Measurements from ENCODE around the gene MED26. TPM values are rescaled to one million over a fixed set of nuclear protein-coding genes. Genes with fewer than 3 reads are reported as not detected.

Gene MED26
- total and polyA plus RNA-seq, 7 donors, result 4.8 to 9.6 (median 5.2) TPM

- H3K36me3 ChIP-seq (ENCODE audit: insufficient read depth in 1 of 2, low read depth in 1 of 2), result peaks cover 2 to 26% of the 10 kb centered on the region in 2 donors
- H3K4me1 ChIP-seq, result peaks cover 39% of the 10 kb centered on the region
- WGBS, 3 donors, result 0 to 1% (median 0%) methylated on average over 33 to 52 of the region's 52 CpGs
- intact Hi-C loops (cut with DNase I), result loop anchor here (5.0 kb wide), 2 partner anchors 40 to 55 kb away; partner anchors contain the start of gene SLC35E1 (in 2 of the 2)
- peak overlapping the region; percentile 98 for H3K27ac ChIP-seq
- TF ChIP-seq, protein P1, sequence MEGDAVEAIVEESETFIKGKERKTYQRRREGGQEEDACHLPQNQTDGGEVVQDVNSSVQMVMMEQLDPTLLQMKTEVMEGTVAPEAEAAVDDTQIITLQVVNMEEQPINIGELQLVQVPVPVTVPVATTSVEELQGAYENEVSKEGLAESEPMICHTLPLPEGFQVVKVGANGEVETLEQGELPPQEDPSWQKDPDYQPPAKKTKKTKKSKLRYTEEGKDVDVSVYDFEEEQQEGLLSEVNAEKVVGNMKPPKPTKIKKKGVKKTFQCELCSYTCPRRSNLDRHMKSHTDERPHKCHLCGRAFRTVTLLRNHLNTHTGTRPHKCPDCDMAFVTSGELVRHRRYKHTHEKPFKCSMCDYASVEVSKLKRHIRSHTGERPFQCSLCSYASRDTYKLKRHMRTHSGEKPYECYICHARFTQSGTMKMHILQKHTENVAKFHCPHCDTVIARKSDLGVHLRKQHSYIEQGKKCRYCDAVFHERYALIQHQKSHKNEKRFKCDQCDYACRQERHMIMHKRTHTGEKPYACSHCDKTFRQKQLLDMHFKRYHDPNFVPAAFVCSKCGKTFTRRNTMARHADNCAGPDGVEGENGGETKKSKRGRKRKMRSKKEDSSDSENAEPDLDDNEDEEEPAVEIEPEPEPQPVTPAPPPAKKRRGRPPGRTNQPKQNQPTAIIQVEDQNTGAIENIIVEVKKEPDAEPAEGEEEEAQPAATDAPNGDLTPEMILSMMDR (IDR thresholded peaks at IDR 0.05), result no peak
- peak overlapping the region; percentile 94 for H3K4me3 ChIP-seq
- ATAC-seq (no peak), DNase-seq (peak in 1 of 2 donors; percentile 64)
- no peaks in the 10 kb centered on the region for H3K9me3 ChIP-seq
- no peaks in the 10 kb centered on the region for H3K27me3 ChIP-seq (ENCODE audit: insufficient read depth in 3 of 3, low read length in 2 of 3)
These were observed 644 bp downstream of the MED26 start for GRCh38 chr19:16627193-16627927.

- Histone ChIP-seq H3K27ac (peak overlapping the region; percentile 98), H3K4me3 (peak overlapping the region; percentile 94), H3K27me3 (ENCODE audit: insufficient read depth in 3 of 3, low read length in 2 of 3) (no peaks in the 10 kb centered on the region), H3K4me1 (peaks cover 44% of the 10 kb centered on the region), H3K36me3 (ENCODE audit: insufficient read depth in 1 of 2, low read depth in 1 of 2) (peaks cover 2 to 26% of the 10 kb centered on the region in 2 donors), H3K9me3 (no peaks in the 10 kb centered on the region)
- ATAC-seq (no peak), DNase-seq (peak in 1 of 2 donors; percentile 26)
- TF ChIP-seq, protein P1 (IDR thresholded peaks at IDR 0.05), result no peak
- WGBS, 3 donors, result 7 to 10% (median 9%) methylated on average over 12 of the region's 12 CpGs
- intact Hi-C loops (cut with DNase I), result loop anchor here (5.0 kb wide), 2 partner anchors 39 to 54 kb away; partner anchors contain the start of gene SLC35E1 (in 2 of the 2)
These were observed 1.2 kb downstream of the MED26 start for GRCh38 chr19:16626796-16627192.

DNA sequence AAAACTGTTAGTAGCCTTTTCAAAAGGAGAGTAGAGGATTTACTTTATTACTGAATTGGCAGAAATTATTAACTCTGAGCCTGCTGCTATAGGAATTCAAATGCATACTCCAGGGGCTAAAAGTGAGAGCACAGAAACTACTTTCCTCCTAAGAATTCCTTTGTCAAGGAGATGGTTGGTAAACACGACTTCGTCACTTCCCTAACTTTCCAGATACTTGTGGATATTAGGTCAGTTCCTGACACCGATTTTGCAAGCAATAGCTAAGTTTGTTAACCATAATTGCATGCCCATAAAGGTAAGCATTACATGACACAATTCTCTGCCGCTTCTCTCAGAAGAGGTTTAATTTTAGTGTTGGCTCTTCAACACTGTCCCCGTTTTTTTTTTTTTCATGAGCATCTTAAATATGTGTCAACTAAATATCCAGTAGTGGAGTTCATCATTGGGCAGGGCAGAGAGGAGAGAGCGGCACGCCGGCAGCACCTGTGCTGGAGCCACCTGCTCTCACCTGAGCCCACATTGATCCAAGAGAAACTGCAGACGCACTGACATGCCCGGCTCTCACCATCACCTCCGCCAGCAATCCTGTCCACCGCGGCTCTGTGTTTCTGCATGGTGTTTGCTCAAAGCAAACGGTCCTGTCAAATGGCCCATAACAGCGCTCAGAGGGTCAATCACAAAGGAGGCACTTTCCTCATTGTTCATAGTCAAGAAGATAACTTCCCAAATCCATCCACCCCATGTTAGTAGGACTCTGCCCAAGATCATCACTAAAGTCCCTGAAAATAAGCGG lies 2.6 kb downstream of the MED26 start:
- DNase-seq, result peak in 1 of 2 donors; percentile 23
- H3K27ac ChIP-seq, result peak overlapping the region; percentile 98
- WGBS, 3 donors, result 58 to 66% (median 61%) methylated on average over 16 of the region's 16 CpGs
- H3K4me1 ChIP-seq, result peaks cover 55% of the 10 kb centered on the region
- H3K36me3 ChIP-seq (ENCODE audit: insufficient read depth in 1 of 2, low read depth in 1 of 2), result peaks cover under 1 to 14% of the 10 kb centered on the region in 2 donors
- TF ChIP-seq, protein P1 (IDR thresholded peaks at IDR 0.05), result no peak
- intact Hi-C loops (cut with DNase I), result loop anchor here (5.0 kb wide), 2 partner anchors 38 to 53 kb away; partner anchors contain the start of gene SLC35E1 (in 2 of the 2)
- H3K9me3 ChIP-seq, result no peaks in the 10 kb centered on the region
- H3K4me3 ChIP-seq, result no peak overlapping the region
- no peak for ATAC-seq
- H3K27me3 ChIP-seq (ENCODE audit: insufficient read depth in 3 of 3, low read length in 2 of 3), result no peaks in the 10 kb centered on the region

DNA sequence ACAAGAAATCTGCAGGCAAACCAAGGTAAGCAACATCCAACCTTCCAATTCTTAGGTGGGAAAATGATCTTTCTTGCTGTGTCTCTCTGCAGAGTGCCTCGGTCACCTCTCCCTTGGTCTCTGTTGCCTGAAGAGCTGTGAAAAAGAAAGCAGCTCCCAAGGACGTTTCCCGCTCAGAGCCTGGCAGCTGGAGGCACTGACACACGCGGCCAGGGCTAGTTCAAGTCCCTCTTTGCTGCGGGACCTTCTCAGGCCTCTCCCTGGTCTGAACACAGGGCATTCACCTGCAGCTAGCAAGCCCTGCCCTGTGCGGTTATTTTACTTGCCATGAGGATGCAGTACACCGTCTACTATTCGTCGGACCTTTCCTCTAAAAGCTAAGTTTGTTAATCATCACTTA lies 3.8 kb downstream of the MED26 start:
- intact Hi-C loops (cut with DNase I), result loop anchor here in 1 of 2 donors (5.0 kb wide), 1 partner anchor 37 kb away; no protein-coding TSS in a partner anchor
- 63 to 72% (median 66%) methylated on average over 10 of the region's 10 CpGs for WGBS, 3 donors
- H3K27ac ChIP-seq, result no peak overlapping the region

More for the DNA sequence above, 3.8 kb downstream of the MED26 start:
- Histone ChIP-seq H3K9me3 (no peaks in the 10 kb centered on the region), H3K4me1 (peaks cover 58% of the 10 kb centered on the region), H3K36me3 (ENCODE audit: insufficient read depth in 1 of 2, low read depth in 1 of 2) (peaks cover 0 to 10% of the 10 kb centered on the region in 2 donors), H3K4me3 (no peak overlapping the region), H3K27me3 (ENCODE audit: insufficient read depth in 3 of 3, low read length in 2 of 3) (no peaks in the 10 kb centered on the region)
- DNase-seq, result peak in 1 of 2 donors; percentile 42
- no peak for ATAC-seq
- TF ChIP-seq, protein P1 (IDR thresholded peaks at IDR 0.05), result no peak

Data from psoas muscle (tissue), 8 donors.